Globus pallidus (tissue), 1 donor: Measurements from ENCODE around the gene HSD17B4.
"Not testable (repeated sequence)": the region's sequence is repeated elsewhere in the genome, so short reads cannot be mapped to it uniquely, and the experiment has no call there.

ENCODE experiments used
- DNase-seq: peaks from one replicate; pipeline ENCODE4 v3.0.0-alpha.2; 2015; ENCODE audit warnings: low spot score

Gene HSD17B4

GRCh38 chr5:119452373-119453039 is at the start of gene HSD17B4:
Gene HSD17B4, plus strand, starts transcription at chr5:119452497. Its CDS starts 79 bp downstream, at chr5:119452576.
- DNase-seq = peak; percentile 93

- DNase-seq = no peak
Measured at GRCh38 chr5:119402555-119402954, 49.7 kb upstream of the HSD17B4 start.

GRCh38 chr5:119404033-119404432 is 48.3 kb upstream of the HSD17B4 start:
- DNase-seq = no peak

- DNase-seq = no peak
Measured at GRCh38 chr5:119405419-119405818, 46.9 kb upstream of the HSD17B4 start.

- DNase-seq = no peak
Measured at GRCh38 chr5:119406551-119407110, 45.7 kb upstream of the HSD17B4 start.

- DNase-seq = no peak
Measured at GRCh38 chr5:119409235-119409815, 43.0 kb upstream of the HSD17B4 start.

- no peak for DNase-seq
Measured at GRCh38 chr5:119410448-119411159, 41.7 kb upstream of the HSD17B4 start.

GRCh38 chr5:119411361-119412278 is 40.7 kb upstream of the HSD17B4 start:
- peak; percentile 79 for DNase-seq

- DNase-seq = no peak
Measured at GRCh38 chr5:119412279-119413227, 39.7 kb upstream of the HSD17B4 start.

GRCh38 chr5:119414124-119414734 is 38.1 kb upstream of the HSD17B4 start:
- peak; percentile 24 for DNase-seq

GRCh38 chr5:119417891-119418605 is 34.2 kb upstream of the HSD17B4 start:
- DNase-seq = no peak

GRCh38 chr5:119418606-119419100 is 33.6 kb upstream of the HSD17B4 start:
- DNase-seq = no peak

- DNase-seq = no peak
Measured at GRCh38 chr5:119420169-119420568, 32.1 kb upstream of the HSD17B4 start.

- no peak for DNase-seq
Measured at GRCh38 chr5:119426057-119426456, 26.2 kb upstream of the HSD17B4 start.

GRCh38 chr5:119427060-119427459 is 25.2 kb upstream of the HSD17B4 start:
- DNase-seq = no peak

GRCh38 chr5:119427596-119427995 is 24.7 kb upstream of the HSD17B4 start:
- DNase-seq = not testable (repeated sequence)

- not testable (repeated sequence) for DNase-seq
Measured at GRCh38 chr5:119428166-119428565, 24.1 kb upstream of the HSD17B4 start.

GRCh38 chr5:119428574-119428973 is 23.7 kb upstream of the HSD17B4 start:
- DNase-seq = not testable (repeated sequence)

- not testable (repeated sequence) for DNase-seq
Measured at GRCh38 chr5:119432674-119433237, 19.5 kb upstream of the HSD17B4 start.
